ENCODE measurements around the gene CHPF2.

DNA sequence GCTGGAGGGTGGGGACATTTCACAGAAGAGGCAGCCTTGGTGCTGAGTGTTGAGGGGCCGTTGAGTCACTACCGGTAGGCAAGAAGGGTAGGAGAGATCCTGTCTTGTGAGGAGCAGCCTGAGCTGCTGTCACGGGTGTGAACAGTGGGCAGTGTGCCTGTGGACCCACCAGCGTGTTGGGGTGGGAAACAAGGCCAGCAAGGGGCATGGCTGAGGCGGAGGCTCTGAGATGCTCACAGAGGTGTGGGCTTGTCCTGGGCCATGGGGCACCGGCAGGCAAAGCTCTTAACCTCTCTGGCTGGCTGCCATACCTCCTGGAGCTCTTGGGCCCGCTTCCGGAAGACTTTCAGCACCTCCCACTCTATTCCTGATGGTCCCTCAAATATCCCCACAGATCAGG, 49.8 kb downstream of the CHPF2 start:
- TF ChIP-seq, protein P1, sequence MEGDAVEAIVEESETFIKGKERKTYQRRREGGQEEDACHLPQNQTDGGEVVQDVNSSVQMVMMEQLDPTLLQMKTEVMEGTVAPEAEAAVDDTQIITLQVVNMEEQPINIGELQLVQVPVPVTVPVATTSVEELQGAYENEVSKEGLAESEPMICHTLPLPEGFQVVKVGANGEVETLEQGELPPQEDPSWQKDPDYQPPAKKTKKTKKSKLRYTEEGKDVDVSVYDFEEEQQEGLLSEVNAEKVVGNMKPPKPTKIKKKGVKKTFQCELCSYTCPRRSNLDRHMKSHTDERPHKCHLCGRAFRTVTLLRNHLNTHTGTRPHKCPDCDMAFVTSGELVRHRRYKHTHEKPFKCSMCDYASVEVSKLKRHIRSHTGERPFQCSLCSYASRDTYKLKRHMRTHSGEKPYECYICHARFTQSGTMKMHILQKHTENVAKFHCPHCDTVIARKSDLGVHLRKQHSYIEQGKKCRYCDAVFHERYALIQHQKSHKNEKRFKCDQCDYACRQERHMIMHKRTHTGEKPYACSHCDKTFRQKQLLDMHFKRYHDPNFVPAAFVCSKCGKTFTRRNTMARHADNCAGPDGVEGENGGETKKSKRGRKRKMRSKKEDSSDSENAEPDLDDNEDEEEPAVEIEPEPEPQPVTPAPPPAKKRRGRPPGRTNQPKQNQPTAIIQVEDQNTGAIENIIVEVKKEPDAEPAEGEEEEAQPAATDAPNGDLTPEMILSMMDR (IDR thresholded peaks at IDR 0.05), result no peak
- no peak for TF ChIP-seq ZFX (IDR thresholded peaks at IDR 0.05; ENCODE audit: borderline replicate concordance)

Data from 22Rv1 (cell line).